HG03060 (cell line): Measurements from ENCODE around the gene CTNNA1.

Experiments used
- ATAC-seq: cut with Tn5 transposase; IDR thresholded peaks from one replicate; pipeline ENCODE4 v1.9.1; 2021; ENCODE audit warnings: low read depth, moderate number of reproducible peaks; ENCODE audit not compliant: unreplicated experiment

The CTNNA1 gene

DNA sequence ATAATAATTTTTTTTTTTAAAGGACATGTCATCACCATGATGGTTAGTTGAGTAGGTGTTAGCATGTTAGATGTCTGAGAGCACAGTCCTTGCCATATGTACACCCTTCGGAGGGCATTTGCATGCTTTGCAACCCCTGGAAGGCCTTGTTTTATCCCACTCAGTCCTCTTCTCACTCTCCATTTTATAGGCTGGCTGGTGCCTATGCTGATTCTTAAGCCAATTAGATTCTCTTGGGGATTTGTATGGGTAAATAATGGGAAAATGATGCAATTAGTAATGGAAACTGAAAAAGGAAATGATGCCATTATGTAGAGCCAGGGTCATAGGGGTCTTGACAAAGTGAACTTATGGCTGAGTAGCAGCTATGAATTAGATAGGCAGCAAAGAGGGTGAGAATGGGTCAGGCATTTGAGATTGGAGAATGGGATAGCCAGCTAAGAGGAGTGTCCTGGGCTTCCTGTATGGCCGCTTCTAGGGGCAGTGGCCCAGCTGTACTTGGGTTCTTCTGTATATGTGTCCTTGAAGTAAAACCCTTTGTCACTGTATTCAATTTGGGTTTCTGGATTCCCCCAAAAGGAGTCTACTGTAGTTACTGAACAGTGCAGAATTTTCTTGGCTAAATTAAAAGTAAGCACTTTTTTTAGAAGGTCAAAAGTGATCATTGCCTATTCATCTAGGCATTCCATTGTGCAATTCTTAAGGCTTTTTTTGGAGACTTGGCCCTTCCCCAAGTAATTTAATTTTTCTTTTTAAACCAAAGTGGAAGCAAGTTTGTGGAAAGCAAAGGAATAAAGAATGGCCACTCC is 90.3 kb downstream of the CTNNA1 start:
- ATAC-seq = no peak

DNA sequence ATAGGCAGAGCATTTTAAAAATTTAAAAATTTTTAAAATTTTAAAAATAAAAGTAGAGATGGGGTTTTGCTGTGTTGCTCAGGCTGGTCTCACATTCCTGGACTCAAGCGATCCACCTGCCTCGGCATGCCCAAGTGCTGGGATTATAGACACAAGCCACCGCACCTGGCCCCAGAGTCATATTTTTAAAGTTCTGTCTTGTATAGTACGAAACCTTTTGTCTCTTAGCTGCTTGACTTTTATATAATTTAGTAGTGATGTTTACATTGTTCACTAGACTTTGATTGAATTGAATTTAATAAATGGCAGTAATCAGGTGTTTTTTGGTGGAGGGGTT is 90.9 kb downstream of the CTNNA1 start:
- no peak for ATAC-seq

DNA sequence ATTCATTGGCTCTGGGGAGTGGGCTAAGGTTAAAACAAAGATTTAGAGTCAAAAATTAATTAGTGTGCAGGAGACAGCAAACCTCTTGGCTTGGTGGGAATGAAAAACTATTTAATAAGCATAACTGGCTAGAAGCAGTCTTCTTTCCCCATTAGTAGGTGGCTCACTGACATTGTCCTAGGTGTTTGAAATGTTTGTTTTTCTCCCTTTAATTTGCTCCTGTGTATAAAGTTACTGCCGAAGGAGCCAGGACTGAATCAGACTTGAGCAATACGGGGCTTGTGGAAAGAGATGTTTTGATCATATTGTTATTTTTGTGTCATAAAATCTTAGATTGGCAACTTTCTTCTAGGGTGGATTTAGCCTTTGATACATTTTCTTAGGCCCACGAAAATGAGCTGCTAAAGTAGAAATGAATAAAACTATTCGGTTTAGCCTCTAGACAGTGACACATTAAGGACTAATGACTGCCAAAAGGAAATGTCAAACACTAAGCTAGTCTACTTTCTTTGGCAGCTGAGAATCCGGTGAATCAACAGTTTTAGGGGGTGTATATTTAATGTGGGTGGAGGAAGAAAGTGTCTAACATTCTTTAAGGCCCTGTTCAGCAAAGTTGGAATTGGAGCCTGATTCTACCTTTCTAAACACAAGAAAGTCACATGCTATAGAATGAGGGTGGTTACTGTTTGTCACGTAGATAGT is 91.7 kb downstream of the CTNNA1 start:
- no peak for ATAC-seq

DNA sequence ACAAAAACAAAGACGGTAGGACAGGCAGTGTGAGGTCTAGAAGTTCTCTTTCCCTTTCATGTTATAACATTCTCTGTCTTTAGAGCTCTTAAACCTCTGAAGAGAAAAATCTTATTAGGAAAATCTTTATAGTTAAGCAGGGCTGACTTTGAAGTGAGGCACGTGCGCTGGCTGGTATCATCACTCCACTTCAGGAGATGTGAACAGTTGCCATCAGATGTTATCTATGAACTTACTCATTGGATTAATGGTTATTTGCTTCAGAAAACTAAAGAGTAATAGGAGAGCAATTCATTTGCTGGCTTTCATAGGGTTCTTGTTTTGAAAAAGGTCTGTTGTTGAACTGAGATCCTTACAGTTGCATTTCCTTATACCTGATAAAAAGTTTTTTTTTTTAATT is 96.2 kb downstream of the CTNNA1 start:
- ATAC-seq = no peak

DNA sequence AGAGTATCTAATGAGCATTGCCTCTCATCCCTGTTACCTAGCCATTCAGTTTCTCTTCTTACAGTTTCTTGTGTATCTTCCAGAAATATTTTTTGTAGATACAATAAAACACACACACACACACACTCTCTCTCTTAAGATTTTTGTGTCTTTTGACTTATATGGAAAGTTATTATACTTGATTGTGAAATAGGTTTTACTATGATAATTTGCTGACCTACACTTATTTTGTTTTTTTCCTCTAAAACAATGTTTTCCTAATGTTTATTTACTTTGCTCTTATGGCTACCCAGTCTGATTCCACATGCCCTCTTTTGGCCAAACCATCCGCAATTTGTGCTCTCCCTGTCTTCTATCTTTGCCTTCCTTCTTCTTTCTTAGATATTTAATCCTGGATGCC is 96.7 kb downstream of the CTNNA1 start:
- no peak for ATAC-seq

DNA sequence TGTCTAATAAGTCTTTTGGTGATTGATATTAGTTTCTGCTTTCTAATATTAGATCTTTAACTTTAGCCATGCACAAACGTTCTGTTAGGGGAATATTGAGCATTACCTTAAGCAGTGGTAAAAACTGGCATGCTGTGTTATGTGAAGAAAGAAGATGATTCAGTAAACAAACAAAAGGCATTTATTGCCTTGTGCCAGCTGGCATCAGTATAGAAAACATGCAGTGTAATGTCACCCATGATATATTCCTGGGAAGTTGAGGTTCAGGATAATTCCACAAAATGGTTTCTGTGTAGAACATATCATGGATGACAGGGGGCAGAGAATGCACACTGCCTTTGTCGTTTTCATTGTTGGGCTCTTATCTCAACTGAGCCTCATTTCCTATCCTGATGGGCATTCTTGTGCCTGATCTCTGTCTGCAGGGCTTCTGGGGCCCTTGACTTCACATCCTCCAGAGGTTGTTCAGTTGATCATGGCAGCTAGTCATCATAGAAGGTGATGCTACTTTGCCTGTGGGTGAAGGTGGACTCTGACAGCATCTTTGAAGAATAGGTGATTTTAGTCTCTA is 97.7 kb downstream of the CTNNA1 start:
- ATAC-seq = no peak

DNA sequence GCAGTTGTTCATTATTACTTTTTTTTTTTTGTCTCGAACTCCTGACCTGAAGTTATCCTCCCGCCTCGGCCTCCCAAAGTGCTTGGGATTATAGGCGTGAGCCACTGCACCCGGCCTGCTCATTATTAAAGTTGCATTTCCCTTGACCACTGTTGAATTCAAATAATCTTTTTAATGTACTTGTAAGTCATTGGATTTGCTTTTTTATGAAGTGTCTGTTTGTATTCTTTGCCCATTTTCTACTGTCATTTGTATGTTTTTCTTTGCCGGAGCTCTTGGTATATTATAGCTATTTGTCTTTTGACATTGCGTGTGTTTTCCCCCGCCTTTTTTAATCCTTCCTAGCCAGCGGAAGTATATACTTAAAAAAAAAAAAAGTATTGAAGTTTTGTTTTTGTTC is 99.9 kb downstream of the CTNNA1 start:
- no peak for ATAC-seq

DNA sequence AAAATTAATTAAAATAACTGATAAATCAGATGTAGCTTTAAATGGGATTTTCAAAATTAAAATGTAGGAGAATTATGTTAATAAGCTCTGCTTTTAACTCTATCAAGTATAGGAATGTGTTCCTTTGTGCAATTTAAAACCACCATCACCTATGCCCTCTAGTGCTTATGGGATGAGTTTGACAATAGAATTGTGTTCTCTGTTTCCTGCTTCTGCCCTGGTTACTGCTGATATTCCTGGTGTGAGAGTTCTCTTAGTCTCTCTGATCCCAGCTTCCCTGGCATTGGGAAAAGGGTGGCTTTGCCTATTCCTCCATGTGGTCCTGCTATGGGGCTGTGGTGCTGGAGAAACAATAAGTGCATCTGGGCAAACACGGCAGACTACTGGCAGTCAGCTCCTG is 113.8 kb downstream of the CTNNA1 start:
- no peak for ATAC-seq

DNA sequence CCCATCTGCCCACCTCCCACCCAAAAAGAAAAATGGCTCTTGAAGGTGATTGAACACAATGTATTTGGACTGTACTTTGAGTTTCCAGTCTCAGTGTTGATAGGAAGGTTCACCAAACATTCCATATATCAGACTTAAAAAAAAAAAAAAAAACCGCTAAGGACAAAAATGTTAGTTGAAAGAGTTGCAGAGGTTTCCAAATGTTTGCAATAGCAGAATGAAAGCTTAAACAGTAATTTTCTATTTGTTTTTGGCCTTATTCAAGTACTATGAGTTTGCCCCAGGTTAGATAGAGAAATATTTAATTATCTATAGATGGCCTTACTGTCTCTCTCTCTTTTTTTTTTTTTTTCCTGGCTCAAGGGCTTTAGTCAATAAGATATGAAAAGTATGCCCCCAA is 115.8 kb downstream of the CTNNA1 start:
- no peak for ATAC-seq

DNA sequence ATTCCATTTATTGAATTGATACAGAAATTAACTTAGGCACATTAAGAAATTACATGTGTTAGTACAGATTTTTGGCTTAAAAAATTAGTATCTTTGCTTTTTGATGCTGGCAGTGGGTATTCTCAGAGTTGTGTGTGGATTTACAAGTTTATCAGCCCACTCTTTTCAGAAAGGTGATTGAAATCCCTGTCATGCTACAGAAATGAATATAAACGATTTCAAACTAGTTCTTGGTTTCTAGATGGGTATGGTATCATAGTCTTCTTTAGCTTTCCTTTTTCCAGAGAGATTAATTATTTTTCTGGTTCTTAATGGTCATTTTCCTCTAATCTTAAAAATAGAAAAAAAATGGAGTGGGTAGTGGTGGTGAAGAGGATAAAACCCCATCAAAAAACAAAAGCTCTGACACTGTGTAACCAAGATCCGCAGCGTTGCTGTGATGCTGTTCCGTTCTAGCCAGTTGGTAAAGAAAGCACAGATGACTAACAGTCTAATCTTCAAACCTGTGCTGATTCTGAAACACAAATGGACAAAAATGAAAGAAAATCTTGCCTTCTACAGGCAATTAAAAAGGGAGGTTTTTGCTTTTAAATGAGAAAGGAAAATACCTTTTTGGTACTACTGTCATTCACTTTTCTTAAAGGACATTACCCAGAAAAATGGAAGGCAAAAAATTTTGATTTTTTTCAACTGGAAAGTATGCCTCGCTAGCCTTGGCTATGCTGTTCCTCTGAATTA is 116.7 kb downstream of the CTNNA1 start:
- no peak for ATAC-seq

DNA sequence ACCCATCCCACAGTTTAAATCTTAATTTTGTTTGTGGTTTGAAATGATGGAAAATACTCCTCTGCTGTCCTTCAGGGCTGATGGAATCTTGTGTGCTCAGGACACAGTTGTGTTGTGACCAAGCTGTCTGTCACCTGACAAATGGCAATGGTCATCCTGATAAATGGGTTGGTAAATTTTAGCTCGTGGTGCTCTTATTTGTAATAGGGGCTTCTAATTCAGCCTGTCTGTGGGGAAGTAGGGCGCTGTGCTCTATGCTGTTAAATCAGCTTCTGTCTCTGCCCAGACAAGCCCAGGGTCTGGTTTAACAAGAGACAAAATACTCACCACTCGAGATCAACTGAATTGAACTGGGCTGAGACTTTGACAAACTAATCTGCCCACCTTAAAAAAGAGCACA is 117.4 kb downstream of the CTNNA1 start:
- ATAC-seq = no peak

DNA sequence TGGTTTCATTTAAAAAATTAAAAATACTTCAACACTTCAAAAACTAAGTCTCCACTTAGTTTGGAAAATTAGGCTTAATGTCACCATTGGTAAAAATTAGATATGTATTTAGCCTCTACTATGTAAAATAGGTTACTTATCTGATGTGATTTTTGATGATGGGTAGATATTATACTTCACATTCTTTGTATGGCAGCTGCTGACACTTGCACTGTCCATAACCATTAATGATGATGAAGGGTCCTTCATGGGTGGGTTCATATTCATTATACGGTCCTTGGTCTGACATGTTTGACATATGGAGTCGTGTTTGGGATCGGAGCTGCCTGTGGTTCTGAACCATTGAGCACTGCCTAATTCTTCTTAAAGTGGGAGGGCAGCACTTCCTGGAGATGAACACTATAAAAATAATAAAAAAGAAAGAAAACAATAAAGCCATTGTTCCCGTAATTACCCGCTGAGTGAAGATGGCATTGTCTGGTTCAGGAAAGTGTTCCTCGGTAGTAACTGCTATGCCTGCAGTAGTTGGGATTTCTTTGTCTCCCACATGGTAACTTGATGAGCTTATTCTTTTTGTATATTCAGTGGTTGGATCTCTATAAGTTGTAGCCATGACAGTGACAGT is 119.7 kb downstream of the CTNNA1 start:
- ATAC-seq = no peak

DNA sequence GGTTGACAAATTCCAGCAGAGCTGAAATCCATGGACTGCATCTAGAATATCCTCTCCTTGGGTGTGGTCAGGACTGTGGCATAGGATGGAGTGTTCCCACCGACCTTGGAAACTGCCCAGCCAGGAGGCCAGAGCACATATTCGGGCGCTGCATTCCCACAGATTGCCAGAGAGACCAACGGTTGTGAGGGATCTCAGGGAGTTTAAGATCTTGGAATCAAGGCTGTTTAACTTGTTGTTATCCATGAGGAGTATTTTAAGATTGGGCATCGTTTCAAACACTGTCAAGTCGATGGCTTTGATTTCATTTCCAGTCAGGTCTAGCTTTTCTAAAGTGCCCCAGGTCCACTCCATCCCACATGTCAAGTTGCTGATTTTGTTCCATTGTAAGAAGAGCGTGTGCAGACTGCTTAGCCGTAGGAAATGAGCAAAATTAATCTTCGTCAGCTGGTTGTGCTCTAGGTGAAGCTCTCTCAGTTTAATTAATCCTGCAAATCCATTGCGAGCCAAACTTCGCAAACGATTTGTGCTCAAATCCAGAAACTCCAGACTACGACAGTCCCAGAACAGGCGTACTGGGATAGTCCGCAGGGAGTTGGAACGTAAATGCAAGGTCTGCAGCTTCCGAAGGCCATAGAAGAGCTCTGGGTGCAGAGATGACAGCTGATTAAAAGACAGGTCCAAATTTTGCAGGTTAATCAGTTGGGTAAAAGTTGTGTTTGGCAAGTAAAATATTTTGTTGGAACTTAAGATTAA is 120.4 kb downstream of the CTNNA1 start:
- no peak for ATAC-seq

DNA sequence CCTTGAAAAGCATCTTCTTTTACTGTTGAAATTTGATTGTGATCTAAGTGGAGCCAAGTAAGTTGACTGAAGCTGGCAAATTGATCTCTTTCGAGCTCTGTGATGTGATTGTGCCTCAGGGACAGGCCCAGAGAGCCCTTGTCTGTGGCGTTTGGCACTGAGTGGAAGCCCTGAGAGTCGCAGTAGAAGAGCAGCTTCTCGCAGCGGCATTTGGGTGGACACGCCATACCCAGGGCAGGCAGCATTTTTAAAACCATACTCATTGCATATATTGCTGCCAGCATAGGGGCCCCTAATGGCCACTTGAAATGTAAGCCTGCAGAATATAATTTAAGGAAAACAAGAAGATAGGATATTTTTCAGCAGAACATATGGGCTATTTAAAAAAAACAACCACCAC is 121.0 kb downstream of the CTNNA1 start:
- ATAC-seq = no peak

DNA sequence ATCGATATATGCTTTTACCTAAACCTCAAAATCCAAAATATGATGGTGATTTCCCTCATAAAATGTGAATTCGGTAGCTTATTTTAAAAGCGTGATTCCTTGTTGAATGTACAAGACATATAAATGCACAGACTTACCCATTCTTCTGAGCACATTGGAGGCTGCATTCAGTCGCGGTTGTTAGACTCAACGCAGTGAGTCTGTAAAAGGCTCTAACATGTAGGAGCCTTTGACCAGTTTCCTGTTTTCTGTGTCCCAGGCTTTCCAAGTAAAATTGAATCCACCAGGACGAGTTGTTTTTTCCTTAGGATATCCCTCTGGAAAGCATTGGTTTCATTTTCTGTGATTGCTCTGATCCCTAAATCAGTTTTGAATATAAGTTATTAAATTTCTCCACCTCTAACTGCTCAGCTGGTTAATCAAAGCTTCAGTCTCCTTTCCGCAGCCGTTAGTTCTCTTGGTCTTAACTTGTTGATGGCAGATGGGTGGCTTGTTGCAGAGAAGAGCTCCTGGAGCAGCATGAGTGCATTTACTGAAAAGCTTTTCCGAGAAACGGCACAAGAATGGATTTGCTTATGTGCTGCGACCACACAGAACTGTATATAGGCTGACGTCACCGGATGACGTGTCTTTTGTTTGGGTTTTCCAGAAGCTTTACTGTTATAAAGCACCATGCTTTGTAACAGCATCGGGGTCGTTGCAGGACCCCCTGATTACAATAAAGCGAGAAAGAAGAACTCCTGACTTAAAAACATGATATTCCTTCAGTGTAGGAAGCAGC is 121.7 kb downstream of the CTNNA1 start, which contains the start of gene LRRTM2:
Gene LRRTM2, minus strand, starts transcription at position 565 of the 781 bp plus-strand sequence. Its CDS starts 424 bp downstream, at position 141.
- no peak for ATAC-seq

DNA sequence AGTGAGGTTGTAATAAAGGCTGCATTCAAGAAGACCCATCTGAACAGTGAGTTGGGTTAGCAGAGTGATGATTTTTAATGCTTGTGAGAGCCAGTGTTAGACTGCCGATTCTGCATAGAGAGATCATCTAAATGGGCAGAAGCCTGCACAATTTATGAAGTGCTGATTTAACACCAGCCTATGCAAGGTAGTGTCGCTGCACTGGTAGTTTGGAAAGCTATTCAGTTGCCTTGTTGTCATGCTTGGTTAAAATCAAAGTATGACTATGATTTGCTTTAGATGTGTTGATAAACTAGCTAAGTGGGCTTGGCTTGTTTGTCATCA is 122.3 kb downstream of the CTNNA1 start:
- no peak for ATAC-seq

DNA sequence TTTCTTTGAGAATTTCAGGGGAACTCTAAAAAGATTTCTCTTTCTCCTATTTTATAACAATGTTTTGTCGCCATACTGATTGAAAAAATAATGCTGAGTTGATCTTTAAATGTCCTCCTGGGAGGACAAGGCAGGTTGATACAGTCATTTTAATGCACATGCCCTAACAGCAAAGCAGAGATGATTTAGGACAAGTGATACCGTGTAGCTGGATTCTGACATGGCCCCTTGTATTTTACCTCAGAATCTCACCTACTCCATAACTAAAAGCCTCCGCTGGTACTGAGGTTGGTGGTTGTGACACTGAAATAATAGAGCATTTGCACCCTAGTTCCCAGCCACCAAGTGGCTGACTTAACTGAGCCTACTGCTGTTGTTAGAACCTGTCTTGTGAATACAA is 122.7 kb downstream of the CTNNA1 start:
- no peak for ATAC-seq

DNA sequence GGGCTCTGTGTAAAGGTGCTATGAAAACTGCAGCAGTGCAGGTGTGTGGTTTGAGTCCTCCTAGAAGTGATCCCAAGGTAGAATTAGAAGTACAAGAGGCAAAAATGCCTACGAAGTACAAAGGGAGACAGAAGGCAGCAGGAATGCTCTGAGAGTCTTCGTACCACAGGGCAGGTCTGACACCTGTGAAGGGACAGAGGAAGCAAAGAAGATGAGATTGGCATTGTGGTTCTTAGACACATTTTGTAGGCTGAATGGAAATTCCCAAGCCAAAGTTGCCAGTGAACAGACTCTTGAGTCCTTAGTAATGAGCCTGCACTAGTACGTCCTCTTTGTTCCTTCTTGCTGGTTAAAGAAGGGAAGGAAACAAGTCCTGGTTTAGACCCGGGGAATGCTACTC is 123.6 kb downstream of the CTNNA1 start:
- ATAC-seq = no peak

DNA sequence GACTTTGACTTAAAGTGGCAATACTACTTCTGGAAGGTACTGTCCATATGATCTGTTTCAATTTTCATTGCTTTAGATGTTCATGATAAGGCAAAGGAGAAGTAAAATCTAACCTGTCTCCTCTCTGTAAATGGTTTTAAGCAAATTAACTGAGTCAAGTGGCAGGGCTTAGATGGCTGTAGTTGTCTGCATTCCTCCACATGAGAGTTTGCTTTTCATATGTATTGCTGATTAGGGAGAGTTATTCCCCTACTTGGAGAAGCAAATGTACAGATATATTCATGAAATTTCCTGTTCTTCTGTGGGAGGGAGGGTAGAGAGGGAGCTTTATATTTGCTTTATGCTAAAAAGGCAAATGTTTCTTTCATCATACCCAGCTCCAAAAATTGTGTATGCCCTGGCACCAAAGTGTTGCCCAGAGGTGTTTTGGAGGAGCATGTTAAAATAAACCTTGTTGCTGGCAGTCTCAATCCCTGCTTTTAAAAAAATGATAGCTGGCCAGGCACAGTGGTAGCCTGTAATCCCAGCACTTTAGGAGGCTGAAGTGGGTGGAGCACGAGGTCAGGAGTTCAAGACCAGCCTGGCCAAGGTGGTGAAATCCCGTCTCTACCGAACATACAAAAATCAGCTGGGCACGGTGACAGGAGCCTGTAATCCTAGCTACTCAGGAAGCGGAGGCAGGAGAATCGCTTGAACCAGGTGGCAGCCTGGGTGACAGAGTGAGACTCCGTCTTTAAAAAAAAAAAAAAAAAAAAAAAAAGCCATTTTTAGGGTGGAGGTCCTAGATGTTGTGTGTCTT is 125.4 kb downstream of the CTNNA1 start:
- no peak for ATAC-seq
